ENCODE results near the gene VAV2. TPM values are rescaled to one million over a fixed set of nuclear protein-coding genes. Genes with fewer than 3 reads are reported as not detected.

Gene VAV2
- total and polyA plus RNA-seq, 9 of the 15 experiments (the other 6 are each of a cell fraction or from before 2014, with no cell fraction given), result 0.01 to 2.7 (median 1.0) TPM; not detected in 1

DNA sequence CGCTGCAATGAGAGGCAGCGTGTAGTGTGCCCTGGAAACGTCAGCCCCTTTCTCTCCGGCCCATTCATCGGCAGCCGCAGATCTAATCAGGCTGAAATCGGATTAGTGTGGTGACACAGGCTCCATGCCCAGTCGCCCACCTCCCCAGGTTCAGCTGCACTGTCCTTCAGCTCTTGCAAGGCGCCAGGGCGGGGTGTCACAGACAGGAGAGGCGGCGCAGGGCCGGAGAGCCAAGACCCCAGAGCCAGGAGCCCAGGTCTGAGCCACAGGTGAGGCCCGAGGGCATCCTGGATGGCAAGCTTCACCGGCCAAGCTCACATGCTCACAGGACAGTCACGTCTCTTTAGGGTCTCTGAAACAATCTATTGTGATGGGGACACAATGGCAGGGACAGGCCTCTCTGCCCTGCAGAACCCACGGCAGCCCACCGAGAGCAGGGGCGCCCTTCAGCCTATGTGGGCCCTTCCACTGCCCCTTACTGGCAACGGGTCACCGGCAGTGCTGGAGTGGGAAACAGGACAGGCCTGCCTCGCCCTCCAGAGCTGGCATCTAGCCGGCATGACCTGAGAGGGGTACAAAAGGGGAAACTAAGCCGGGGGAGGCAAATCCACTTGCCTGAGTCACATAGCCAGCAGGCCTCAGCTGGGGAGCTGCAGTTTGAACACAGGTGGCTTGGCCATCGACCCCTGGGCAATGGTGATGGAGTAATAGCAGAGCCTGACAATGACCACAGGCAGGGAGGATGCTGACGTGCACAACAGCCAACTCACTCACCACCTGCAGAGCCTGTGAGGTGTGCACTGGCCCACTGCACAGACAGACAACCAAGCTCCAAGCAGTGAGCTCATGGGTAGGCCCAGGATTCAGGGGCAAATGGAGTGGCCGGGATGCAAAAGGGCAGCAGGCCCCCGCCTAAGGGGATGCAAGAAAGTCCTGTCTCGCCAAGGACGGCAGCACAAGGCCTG, 48.1 kb downstream of the VAV2 start:
- Histone ChIP-seq H3K9ac (ENCODE audit: insufficient read depth in 1 of 2, low read depth in 2 of 2, low read length in 2 of 2) (no peak overlapping the region; a peak in 1 of 4 replicates), H3K36me3 (ENCODE audit: control insufficient read depth, insufficient read depth, low read length) (no peaks in the 10 kb centered on the region), H3K4me1 (replicated peaks in 1 of 2; ENCODE audit: control insufficient read depth in 2 of 2, insufficient read depth in 2 of 2, low read length in 2 of 2) (peaks cover 0 to 7% of the 10 kb centered on the region in 2 experiments; a peak in 1 of 5 replicates), H3K27ac (ENCODE audit: extremely low read depth, low read depth, low read length) (no peak overlapping the region), H3K4me3 (no peak overlapping the region), H3K9me3 (replicated peaks; ENCODE audit: control insufficient read depth, insufficient read depth, low read depth, low read length) (no peaks in the 10 kb centered on the region), H4K20me1 (replicated peaks; ENCODE audit: control insufficient read depth, insufficient read depth, low read length) (peaks cover 38% of the 10 kb centered on the region), H2AFZ (ENCODE audit: low read depth, low read length) (no peak overlapping the region), H3K27me3 (ENCODE audit: control insufficient read depth in 2 of 2, insufficient read depth in 2 of 2, low read length in 2 of 2) (peaks cover 9 to 49% of the 10 kb centered on the region in 2 experiments; a peak in 3 of 5 replicates), H3K9me1 (ENCODE audit: control insufficient read depth, insufficient read depth, low read length) (no peaks in the 10 kb centered on the region), H3K79me2 (ENCODE audit: control insufficient read depth, insufficient read depth, low read length) (no peaks in the 10 kb centered on the region), H3K4me2 (ENCODE audit: insufficient read depth, low read length) (no peak overlapping the region)
- DNase-seq (ENCODE audit: extremely low read depth in 1 of 4, low spot score in 3 of 4), result no peak
- in situ Hi-C loops (cut with MboI), result no loop called here
- intact Hi-C loops (cut with micrococcal nuclease), result no loop called here
- WGBS (ENCODE audit: insufficient coverage, low coverage, missing lambda C conversion rate), result 8% methylated on average over 26 of the region's 30 CpGs
- POLR2A ChIA-PET, result interaction anchor here (1.8 kb wide), 1 partner anchor 9 kb away, joined by 7 read pairs; no protein-coding TSS in a partner anchor
- FAIRE-seq, result no peak
- BruUV-seq (replicated peaks), result no TSS peak
- no peak for ATAC-seq
- CTCF ChIA-PET (ENCODE audit: low intra/inter-chr PET ratio), result no interaction called here
- TF ChIP-seq, protein P1, sequence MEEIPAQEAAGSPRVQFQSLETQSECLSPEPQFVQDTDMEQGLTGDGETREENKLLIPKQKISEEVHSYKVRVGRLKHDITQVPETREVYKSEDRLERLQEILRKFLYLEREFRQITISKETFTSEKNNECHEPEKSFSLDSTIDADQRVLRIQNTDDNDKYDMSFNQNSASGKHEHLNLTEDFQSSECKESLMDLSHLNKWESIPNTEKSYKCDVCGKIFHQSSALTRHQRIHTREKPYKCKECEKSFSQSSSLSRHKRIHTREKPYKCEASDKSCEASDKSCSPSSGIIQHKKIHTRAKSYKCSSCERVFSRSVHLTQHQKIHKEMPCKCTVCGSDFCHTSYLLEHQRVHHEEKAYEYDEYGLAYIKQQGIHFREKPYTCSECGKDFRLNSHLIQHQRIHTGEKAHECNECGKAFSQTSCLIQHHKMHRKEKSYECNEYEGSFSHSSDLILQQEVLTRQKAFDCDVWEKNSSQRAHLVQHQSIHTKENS (CRISPR knock-in tag; IDR thresholded peaks at IDR 0.05), result no peak
- TF ChIP-seq ZNF12 (CRISPR knock-in tag; IDR thresholded peaks at IDR 0.05), result no peak
- TF ChIP-seq, protein P2, sequence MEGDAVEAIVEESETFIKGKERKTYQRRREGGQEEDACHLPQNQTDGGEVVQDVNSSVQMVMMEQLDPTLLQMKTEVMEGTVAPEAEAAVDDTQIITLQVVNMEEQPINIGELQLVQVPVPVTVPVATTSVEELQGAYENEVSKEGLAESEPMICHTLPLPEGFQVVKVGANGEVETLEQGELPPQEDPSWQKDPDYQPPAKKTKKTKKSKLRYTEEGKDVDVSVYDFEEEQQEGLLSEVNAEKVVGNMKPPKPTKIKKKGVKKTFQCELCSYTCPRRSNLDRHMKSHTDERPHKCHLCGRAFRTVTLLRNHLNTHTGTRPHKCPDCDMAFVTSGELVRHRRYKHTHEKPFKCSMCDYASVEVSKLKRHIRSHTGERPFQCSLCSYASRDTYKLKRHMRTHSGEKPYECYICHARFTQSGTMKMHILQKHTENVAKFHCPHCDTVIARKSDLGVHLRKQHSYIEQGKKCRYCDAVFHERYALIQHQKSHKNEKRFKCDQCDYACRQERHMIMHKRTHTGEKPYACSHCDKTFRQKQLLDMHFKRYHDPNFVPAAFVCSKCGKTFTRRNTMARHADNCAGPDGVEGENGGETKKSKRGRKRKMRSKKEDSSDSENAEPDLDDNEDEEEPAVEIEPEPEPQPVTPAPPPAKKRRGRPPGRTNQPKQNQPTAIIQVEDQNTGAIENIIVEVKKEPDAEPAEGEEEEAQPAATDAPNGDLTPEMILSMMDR (IDR thresholded peaks at IDR 0.05 in 2 of 3, conservative IDR thresholded peaks at IDR 0.05 in 1 of 3; ENCODE audit: insufficient read depth in 2 of 3, low read depth in 1 of 3, low read length in 3 of 3), result no peak
- TF ChIP-seq, protein P3, sequence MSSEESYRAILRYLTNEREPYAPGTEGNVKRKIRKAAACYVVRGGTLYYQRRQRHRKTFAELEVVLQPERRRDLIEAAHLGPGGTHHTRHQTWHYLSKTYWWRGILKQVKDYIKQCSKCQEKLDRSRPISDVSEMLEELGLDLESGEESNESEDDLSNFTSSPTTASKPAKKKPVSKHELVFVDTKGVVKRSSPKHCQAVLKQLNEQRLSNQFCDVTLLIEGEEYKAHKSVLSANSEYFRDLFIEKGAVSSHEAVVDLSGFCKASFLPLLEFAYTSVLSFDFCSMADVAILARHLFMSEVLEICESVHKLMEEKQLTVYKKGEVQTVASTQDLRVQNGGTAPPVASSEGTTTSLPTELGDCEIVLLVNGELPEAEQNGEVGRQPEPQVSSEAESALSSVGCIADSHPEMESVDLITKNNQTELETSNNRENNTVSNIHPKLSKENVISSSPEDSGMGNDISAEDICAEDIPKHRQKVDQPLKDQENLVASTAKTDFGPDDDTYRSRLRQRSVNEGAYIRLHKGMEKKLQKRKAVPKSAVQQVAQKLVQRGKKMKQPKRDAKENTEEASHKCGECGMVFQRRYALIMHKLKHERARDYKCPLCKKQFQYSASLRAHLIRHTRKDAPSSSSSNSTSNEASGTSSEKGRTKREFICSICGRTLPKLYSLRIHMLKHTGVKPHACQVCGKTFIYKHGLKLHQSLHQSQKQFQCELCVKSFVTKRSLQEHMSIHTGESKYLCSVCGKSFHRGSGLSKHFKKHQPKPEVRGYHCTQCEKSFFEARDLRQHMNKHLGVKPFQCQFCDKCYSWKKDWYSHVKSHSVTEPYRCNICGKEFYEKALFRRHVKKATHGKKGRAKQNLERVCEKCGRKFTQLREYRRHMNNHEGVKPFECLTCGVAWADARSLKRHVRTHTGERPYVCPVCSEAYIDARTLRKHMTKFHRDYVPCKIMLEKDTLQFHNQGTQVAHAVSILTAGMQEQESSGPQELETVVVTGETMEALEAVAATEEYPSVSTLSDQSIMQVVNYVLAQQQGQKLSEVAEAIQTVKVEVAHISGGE (CRISPR knock-in tag; IDR thresholded peaks at IDR 0.05), result no peak
- TF ChIP-seq, protein P4, sequence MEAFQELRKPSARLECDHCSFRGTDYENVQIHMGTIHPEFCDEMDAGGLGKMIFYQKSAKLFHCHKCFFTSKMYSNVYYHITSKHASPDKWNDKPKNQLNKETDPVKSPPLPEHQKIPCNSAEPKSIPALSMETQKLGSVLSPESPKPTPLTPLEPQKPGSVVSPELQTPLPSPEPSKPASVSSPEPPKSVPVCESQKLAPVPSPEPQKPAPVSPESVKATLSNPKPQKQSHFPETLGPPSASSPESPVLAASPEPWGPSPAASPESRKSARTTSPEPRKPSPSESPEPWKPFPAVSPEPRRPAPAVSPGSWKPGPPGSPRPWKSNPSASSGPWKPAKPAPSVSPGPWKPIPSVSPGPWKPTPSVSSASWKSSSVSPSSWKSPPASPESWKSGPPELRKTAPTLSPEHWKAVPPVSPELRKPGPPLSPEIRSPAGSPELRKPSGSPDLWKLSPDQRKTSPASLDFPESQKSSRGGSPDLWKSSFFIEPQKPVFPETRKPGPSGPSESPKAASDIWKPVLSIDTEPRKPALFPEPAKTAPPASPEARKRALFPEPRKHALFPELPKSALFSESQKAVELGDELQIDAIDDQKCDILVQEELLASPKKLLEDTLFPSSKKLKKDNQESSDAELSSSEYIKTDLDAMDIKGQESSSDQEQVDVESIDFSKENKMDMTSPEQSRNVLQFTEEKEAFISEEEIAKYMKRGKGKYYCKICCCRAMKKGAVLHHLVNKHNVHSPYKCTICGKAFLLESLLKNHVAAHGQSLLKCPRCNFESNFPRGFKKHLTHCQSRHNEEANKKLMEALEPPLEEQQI (IDR thresholded peaks at IDR 0.05), result no peak

All from K562 (cell line).